Islet of Langerhans (tissue), 1 donor: ENCODE results near the gene CCR5AS.
"Not testable (repeated sequence)": the region's sequence is repeated elsewhere in the genome, so short reads cannot be mapped to it uniquely, and the experiment has no call there.

Experiments
- FAIRE-seq: peaks from one replicate; lab custom pipeline; 2011; peaks lifted over from hg19 to GRCh38; lab: Jason Lieb, UNC

Gene CCR5AS

DNA sequence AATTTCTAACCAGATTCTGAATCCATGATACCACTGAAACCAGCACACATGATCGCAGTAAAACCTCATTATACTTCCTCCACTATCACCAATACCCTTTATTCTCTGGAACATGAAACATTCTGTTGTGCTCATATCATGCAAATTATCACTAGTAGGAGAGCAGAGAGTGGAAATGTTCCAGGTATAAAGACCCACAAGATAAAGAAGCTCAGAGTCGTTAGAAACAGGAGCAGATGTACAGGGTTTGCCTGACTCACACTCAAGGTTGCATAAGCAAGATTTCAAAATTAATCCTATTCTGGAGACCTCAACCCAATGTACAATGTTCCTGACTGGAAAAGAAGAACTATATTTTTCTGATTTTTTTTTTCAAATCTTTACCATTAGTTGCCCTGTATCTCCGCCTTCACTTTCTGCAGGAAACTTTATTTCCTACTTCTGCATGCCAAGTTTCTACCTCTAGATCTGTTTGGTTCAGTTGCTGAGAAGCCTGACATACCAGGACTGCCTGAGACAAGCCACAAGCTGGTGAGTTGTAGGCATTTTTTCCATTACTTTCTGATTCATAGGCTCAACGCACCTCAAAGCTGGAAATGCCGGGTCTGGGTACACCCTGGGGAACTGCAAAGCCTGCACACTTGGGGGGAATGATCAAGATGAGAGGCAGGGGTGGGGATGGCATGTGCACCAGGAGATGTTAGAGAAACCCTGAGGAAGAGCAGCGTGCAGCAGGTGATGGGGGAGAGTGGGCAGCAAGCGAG is 53.0 kb downstream of the CCR5AS start, which contains the start of gene CCR2:
TSS of gene CCR2 (plus strand) at position 465 of the 764 bp plus-strand sequence. CDS start 3,417 bp downstream, outside the sequence.
- FAIRE-seq: no peak

DNA sequence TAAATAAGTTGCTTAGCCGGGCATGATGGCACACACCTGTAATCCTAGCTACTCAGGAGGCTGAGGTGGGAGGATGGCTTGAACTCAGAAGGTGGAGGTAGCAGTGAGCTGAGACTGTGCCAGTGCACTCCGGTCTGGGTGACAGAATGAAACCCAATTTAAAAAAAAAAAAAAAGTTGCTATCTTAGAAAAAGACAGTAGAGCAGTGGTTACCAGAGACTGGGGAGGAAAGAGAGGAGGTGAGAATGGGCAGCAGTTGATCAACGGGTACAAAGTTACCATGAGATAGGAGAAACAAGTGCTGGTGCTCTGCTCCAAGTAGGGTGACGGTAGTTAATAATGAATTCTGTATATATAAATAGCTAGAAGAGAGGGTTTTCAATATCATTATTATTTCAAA is 53.8 kb downstream of the CCR5AS start:
- FAIRE-seq: no peak

DNA sequence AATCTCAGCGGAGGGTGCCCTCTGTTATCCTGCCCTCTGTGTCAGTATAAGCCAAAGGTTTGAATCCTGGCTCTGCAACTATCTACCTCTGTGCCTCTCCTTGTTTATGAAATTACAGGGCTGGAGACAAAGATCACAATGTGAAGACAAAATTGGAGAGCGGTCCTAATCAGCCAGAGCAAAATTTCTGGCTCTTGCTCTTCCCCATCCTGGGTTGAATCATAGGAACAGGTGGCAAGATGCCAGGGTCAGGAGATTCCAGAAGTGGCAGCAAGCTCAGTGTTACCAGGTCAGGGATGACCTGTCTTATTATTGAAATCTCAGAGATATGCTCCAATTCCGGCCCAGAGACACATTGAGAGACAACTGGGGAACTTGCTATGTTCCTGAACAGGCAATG is 55.2 kb downstream of the CCR5AS start:
- FAIRE-seq: no peak

DNA sequence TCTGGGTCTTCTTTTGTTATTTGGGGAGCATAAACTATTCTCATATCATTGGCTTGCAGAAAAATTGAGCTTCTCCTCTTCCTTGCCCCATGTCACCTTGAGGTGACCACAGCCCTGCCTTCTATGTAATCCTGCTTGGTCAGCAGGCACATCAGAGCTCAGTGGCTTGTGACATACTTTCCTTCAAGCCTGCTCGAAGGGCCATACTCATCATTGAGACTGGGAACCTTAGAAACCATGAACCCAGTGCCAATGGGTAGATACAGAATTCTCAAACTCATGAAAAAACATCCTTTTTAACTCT is 56.7 kb downstream of the CCR5AS start:
- FAIRE-seq: no peak

DNA sequence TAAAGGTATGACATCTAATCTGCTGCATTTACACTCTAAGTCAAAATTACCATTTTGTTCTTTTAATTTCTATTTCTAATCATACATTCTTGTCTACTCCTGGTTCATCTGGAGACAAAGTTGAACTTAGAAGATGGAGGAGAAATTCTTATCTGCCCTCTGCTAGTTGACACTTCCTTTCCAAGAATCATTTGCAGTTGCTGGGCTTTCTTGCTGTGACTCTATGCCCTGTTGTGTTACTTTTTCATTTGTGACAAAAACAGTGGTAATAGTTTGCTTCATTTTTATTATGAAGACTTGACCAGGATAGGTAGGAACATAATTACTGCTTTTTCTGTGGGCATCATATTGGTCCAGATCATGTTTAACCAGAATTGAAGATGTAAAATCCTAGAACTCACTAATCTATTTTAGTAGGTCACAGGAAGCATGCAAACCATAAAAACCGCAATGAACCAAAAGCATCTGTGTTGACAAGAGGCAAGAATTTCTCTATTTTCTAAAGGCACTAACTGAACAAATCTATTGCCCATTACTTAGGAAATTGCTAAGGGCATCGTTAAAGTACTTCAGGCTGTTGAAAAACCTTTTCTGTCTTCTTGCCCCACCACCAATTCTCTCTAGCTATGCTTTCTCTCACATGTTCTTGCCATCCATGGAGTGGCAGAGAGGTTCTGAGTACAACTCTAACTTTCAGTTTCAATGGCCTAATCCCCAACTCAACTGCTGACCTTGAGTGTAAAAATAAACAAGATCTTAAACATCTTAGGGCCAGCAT is 57.2 kb downstream of the CCR5AS start:
- no peak for FAIRE-seq

DNA sequence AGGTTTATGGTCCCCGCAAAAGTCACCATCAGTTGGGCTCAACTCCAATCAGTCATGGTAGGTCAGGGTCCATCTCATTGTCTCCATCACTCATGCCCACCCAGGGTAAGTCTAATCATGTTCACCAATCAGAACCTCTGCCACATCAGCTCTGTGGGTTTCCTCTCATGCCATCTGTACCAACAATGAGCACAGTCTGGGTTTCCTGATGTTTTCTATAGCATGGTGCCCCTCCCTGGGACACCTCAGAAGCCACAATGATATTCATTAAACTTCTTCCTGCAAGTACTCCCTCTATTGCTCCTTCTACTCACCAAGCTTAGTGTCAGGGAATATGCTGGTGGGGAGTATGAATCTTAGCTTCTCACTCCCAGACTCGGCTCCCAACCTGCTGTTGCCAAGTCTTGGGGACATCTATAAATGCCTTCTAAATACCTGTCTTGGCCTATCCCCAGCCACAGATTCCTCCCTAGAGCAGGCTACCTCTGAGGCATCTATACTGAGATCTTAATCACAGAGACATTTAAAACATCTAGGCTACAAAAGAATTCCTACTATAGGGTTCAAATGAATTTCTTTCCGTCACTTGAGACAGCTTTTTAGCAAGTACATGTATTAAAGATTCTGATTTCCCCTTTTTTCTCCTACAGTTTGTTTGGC is 57.9 kb downstream of the CCR5AS start:
- FAIRE-seq: no peak

DNA sequence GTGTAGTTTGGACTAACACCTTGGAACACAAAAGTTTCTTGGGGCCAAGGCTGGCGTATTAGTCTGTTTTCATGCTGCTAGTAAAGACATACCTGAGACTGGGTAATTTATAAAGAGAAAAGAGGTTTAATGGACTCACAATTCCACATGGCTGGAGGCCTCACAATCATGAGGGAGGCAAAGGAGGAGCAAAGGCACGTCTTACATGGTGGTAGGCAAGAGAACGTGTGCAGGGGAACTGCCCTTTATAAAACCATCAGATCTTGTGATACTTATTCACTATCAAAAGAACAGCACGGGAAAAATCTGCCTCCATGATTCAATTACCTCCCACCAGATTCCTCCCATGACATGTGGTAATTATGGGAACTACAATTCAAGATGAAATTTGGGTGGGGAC is 62.4 kb downstream of the CCR5AS start:
- FAIRE-seq: no peak

DNA sequence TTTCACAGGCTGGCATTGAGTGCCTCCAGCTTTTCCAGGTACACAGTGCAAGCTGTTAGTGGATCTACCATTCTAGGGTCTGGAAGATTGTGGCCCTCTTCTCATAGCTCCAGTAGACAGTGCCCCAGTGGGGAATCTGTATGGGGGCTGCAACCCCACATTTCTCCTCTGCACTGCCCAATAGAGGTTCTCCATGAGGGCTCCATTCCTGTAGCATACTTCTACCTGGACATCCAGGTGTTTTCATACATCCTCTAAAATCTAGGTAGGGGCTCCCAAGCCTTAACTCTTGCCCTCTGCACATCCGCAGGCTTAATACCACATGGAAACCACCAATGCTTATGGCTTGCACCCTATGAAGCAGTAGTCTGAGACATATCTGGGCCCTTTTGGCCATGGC is 68.0 kb downstream of the CCR5AS start:
- no peak for FAIRE-seq

DNA sequence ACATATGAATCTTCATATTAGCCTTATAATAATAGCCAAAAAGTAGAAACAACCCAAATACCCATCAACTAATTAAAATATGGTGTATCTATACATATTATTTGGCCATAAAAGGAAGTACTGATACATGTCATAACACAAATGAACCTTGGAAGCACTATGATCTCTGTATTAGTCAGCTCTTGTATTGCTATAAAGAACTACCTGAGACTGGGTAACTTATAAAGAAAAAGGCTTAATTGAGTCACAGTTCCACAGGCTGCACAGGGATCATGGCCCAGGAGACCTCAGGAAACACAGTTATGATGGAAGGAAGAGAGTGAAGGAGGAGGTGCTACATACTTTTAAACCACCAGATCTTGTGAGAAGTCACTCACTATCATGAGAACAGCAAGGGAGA is 69.0 kb downstream of the CCR5AS start:
- FAIRE-seq: no peak

DNA sequence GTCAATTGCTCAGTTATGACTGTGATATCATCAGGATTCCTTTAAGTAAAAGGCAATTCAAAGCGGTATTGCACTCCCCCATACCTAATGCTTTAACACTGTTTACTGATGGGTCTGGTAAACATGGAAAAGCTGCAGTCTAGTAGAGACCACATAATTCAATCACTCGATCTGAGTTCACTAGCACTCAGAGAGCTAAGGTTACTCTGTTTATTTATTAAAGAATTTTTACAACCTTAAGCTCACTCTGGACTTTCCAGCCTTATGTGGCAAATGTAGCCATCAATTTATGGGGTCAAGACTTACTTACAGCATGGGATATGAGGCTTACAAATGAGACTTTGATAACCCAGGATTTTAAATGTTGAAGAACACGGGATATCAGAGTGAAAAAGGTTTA is 71.3 kb downstream of the CCR5AS start:
- FAIRE-seq: no peak

DNA sequence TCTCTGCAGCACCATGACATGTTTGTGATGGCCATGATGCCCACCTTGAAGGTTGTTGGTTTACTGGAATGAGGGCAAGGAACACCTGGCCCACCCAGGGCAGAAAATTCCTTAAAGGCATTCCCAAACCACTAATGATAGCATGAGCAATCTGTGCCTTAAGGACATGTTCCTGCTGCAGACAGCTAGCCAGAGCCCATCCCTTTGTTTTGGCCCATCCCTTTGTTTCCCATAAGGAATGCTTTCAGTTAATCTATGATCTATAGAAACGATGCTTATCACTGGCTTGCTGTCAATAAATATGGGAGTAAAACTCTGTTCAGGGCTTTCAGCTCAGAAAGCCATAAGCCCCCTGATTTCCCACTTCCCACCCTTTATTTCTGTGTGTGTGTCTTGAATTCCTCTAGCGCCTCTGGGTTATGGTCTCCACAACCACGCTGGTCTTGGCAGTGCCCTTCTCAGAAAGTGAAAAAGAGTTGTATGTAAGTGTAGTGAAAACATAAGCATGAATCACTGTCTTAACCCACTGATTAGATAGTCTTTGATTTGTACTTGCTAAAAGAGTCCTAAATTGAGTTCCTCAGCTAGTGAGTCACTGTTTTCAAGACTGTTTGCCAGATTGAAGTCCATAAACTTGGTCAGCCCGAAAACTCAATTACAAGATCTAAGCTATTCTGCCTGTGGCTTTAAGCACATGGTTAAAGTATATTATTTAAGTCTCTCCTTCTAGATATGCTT is 72.0 kb downstream of the CCR5AS start:
- no peak for FAIRE-seq

DNA sequence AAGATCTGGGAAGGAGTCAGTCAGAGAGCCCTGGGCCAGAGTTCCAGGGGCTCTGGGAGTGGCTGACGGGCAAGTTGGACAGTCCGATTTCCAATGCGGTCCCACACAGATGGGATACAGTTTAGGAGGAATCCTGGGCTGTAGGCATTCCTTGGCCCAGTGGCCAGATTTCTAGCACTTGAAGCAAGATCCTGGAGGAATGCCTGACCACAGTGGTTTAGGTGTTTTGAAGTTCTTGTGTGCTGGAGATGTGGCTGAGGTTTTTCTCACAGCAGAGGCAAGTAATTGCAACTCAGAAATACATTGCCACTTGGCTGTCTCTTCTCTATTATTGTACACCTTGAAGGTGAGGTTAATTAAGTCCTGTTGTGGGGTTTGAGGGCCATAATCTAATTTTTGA is 76.2 kb downstream of the CCR5AS start:
- not testable (repeated sequence) for FAIRE-seq

DNA sequence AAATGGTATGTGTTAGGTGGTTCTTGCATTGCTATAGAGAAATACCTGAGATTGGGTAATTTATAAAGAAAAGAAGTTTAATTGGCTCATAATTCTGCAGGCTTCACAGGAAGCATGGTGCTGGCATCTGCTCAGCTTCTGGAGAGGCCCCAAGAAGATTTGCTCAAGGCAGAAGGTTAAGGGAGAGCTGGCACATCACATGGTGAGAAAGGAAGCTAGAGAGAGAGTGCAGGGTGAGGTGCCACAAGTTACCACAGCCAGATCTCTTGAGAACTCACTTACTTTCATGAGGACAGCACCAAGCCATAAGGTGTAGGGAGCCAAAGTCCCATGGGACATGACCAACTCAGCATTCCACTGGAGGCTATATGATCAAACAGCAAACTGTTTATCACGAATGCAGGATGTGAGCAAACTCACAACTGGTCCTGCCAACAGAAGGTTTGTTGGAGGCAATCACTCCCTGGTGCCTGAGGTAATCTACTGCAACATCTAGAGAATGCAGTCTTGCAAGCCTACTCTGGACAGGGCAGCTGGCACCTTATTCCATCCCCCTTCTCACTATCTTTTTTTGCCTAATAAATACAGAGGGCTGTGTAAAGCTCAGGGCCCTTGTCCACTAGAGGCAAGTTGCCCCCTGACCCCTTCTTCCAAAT is 81.1 kb downstream of the CCR5AS start:
- no peak for FAIRE-seq

DNA sequence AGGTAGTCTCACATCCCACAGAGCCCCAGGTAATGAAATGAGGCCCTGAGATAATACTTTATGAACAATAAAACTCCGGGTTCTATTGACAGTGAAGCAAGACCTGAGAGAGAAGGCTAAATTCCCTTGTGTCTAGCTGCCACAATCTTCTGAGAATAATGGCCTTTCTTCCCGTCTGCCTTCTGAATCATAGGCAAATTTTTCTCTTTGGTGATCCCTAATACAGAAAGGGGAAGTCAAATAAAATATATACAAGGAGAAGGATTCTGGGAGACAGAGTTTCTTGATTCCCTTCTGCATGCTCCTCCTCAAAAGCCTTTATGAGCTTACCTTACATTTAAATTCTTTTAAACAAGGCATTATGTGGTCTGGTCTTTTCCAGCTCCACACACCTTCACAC is 82.8 kb downstream of the CCR5AS start:
- FAIRE-seq: no peak

DNA sequence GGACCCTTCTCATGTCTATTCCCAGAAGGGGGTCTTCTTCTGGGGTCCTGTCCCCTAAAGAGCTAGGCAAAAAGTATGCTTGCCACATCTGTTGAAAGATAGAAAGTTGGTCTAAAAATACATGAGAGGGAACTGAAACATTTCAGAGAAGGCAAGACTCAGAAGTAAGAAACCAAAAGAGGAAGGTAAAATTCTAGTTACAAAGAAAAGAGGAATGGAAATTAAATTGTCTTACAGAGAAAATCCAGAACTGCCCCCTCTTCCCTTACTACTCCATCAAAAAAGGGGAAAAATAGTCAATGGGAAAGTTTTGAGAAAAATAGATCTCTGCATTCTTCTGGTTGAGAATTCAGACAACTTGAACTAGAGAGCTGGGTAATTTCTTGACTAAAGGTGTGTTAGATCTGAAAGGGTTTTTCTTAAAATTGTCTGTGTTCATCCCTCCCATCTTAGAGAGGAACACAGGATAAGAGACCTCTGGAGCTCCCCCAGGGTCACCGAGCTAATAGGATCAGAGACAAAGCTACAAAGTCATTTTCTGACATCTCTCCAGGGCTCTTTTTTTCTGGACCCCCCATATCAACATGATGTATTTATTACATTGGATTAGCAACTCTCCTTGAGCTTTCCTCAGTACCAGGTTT is 85.3 kb downstream of the CCR5AS start:
- no peak for FAIRE-seq

DNA sequence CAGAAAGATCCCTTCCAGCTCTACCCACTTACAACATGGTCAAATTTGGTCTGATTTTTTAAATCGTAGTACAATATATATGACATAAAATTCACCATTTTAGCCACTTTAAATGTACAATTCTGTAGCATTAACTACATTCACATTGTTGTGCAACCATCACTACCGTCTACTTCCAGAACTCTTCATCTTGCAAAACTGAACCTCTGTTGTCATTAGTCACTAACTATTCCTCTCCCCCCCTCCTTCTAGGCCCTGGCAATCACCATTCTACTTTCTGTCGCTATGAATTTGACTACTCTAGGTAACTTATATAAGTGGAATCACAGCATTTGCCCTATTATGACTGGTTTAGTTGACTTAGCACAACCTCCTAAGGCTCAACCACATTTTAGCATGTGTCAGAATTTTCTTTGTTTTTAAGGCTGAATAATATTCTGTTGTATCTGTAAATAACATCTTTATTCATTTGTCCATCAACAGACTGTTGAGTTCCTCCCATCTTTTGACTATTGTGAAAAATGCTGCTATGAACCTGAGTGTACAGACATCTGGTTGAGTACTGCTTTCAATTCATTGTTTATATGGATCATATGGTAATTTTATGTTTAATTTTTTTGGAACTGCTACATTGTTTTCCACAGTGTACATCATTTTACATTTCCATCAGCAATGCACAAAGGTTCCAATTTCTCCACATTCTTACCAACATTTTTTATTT is 88.5 kb downstream of the CCR5AS start:
- no peak for FAIRE-seq

DNA sequence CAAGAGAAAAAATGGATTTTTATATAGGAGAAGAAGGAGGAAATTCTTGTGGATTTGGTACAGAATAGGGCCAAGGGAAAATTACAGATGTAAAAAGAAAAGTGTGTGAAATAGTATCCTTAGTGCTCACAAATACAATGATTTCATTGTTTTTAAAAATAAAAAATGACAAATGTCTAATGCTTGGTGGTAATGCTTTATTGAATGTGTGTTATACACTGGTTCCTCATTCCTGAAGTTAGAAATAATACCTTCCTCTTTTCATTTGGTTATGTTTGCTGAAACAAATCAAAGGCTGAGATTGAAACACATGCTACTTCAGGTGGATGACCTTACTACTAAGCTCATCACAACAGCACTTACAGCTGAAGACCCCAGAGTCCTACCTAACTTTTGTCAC is 90.7 kb downstream of the CCR5AS start:
- FAIRE-seq: no peak

DNA sequence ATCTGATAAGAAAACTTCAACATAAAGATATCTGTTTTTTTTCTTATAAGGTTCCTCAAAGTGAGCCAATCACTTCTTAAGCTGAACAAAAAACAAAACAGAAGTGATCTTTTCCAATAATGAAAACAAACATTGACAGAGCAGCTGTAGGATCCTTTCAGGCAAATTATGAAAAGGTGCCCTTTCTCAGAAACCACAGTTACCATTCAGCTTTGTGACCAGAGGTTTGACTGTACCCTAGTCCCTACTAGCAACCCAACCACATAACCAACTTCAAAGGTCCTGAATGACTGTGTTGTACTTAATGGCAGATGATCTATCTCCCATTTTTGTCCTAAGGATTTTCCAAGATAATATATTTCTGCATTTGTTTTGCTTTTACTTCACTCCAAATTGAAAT is 92.3 kb downstream of the CCR5AS start:
- FAIRE-seq: no peak
